M059J (cell line): ENCODE results near the gene PPP1R14C. TPM values are rescaled to one million over a fixed set of nuclear protein-coding genes. Genes with fewer than 3 reads are reported as not detected.

Experiments
- DNase-seq: peaks from one replicate; pipeline ENCODE4 v3.0.0-alpha.2; 2012; ENCODE audit warnings: low read depth
- total RNA-seq: library from RNA; depleted of rRNA; stranded (reverse); fragments of >200 nt; shearing (Covaris generic); gene quantifications from 2 replicates; pipeline ENCODE4 v1.2.3, GENCODE V29; 2014

The PPP1R14C gene
- total RNA-seq, 1 experiment from 2014 or later: not detected

DNA sequence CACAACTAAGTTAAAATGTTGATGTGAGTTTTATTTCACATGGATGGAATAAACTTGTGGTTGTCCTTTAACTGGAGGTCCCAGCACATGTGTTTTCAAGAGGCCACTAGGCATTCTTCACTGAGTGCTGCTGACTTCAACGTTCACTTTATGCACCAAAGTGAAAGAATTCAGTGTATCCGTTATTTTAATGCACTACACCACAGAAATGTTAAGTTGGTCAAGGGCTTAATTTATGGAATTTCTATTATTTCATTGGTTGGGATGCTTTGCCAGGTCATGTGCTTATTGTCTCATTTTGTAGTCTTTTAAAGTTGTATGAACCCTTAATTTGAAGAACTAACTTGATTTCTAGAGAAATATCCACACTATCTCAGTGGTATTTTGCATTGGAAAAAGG lies 106.4 kb downstream of the PPP1R14C start:
- no peak for DNase-seq

DNA sequence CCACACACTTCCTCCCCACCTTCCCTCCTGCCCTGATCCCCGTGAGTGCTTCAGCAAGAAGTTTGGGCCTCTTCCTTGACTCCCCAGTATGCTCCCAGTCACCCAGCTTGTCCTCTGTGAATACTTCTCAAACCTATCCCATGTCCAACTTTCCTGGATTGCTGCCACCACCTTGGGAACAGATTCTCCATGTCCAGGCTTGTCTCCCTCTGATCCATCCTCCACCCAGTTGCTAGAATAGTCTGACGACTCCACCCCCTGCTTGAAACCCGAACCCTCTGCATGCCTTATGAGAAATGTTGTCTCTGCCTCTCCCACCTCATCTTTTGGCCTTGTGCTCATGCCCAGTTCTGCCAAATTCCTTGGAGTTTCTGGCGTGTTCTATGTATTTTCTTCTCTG lies 108.0 kb downstream of the PPP1R14C start:
- DNase-seq: no peak

DNA sequence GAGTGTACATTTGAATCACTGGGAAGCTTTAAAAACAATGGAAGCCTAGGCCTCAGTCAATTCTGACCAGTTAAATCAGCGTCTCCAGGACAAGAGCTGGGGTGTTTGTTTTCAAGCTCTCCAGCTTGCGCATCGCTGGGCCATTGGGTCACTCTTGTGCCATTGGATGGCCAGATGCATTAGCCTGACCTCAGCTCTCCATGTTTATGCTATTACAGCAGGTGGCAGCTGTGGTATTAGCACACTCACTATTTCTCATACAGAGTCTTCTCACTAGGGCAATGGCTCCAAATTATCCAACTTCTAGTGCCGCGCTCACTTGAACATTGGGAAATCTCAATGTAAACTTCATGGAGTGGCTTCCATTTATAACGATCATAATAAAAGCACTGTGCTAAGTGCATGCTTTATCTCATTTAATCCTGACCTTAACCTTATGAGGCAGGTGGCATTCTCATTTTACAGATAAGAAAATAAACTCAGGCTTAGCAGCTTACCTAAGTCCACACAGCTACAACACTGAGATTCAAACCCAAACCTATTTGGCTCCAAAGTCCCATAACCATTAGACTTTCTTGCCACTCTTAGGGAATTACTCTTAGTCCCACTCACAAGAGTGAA lies 108.8 kb downstream of the PPP1R14C start:
- DNase-seq: no peak

DNA sequence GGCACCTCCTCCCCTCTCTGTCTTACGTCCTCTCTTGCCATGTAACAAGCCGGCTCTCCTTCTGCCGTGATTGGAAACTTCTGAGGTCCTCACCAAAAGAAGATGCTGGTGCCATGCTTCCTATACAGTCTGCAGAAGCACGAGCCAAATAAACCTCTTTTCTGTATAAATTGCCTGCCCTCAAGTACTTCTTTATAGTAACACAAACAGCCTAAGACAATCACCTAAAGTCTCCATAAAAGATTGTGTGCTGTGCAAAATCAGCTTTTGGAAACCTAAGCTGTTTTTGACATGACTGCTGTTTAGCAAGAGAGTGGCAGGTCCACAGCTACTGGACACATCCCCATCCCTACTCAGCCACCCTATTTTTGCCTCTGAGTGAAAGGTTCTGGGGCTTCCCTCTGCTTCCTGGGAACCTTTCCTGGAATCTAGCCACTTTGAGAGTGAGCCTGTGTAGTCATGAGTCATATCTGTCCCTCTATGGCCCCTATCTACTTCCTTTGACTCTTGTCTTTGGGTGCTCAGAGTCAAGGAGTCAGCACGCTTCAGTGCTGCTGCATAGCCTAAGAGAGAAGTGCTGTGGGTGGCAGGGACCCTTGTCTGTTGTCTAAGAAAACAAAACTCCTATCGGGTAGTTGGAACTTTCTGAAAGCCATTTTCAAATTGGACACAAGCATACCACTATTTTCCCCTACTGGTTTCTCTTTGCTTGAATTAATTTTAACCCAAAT lies 110.0 kb downstream of the PPP1R14C start:
- peak; percentile 31 for DNase-seq

DNA sequence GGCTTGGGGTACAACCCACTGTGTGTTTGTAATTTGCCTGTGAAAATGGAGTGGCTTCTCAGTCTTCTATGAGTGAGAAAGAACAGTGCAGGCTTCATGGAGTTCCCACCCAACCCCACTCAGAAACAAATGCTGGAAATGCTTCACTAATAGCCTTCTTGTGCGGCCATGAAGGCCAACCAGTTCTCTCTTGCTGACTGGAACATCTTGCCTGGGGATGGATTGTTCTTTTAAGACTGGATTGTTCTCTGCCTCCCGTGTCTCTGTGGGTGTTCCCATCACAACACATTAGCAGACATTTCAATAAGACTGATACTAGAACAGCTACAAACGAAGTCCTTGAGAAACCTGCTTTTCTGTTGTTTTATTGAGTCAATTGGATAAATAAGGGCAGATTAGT lies 110.6 kb downstream of the PPP1R14C start:
- no peak for DNase-seq

DNA sequence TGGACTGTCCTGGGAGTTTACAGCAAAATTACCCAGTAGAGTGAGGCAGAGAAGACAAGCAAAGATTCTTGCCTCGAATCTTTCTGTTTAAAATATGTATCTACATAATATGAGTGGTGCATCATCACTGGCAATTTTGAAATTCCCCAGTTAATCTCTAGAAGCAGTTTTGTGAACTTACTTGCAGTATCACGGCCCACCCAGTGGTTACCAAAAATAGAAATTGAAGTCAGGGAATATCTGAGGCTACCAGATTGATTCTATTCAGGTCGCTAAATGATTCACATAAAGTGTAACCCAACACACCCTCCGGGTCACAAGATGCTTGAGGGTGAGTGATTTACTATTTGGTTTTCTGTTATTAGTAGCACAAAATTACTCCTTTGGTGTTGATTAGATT lies 111.9 kb downstream of the PPP1R14C start:
- DNase-seq: no peak

DNA sequence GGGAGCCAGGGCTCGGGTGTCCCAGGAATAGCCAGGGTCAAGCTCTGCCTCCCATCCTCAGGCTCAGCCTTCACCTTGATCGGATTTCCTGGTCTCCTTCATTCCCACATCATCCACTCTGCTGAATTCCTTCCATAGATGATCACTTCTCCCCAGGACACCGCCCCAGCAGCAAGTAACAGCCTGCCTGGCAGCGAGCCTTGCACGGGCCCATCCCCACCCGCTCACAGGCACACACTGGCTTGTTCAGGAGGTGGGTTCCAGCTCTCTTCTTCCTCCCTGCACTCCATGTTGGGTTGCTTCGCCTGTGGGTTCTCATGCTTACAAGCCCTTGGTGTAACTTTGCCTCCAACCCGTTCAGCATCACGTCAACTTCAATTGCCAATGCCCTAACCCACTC lies 113.0 kb downstream of the PPP1R14C start:
- no peak for DNase-seq

DNA sequence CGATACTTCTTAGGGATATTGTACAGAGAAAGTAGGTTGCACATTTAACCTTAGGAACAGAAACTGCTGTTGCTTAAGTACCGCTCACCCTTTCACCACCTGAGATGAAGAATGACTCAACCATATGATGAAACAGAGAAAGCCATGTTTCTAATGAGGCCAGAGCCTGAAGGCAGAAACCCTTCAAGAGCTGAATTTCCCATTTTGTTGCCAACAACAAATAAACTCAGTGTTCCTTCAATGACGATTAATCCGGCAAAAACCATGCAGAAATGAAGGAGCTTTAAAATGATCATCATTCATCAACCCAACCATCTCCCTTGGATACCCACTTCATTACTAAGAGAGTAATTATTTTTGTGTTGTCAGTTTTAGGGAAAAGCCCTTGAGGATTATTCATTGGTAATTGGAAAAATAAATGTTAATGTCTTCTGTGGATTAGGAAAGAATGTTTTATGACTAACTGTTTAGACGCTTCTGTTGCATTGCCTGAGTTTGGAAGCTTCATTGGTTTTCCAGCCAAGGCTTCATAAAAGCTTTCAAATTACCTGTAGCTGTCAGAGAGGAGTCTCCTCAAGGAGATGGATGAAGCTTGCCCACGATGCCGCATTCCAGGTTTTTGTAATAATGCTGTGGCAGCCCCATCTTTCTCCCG lies 113.9 kb downstream of the PPP1R14C start:
- peak; percentile 49 for DNase-seq

DNA sequence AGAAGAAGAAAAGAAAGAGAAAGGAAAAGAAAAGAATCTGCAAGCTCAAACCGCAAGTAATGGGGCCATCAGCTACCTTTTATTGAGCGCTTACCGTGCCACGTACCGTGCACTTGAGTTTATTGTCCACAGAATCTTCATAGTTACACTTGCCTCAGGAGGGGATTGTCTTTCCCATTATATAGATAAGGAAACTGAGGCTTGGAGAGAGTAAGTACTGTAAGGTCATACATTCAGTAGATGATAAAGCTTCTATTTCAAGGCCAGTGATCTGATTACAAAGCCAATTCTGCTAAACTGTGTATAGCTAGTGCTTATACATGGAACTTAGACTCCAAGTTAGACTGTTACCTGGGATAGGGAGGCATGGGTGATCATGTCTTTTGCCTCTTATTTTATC lies 115.5 kb downstream of the PPP1R14C start:
- no peak for DNase-seq

DNA sequence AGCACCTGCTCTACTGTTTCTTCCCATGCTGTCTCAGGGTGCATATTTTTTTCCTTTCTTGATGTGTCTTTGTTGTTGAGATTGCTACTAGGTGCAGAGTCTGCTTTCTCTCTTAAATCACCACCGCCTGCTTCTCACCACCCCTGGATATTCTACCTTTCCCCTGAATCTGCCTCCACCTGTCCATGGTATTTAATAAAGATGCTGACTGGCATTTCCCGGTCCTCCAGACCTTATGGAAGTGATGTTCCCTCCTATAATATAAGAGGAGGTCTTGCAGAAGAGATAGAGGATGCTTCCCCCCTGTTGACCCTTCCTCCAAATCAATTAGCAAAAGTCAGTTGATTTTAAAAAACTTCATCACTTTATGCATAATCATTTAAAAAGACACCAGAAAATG lies 118.1 kb downstream of the PPP1R14C start:
- no peak for DNase-seq

DNA sequence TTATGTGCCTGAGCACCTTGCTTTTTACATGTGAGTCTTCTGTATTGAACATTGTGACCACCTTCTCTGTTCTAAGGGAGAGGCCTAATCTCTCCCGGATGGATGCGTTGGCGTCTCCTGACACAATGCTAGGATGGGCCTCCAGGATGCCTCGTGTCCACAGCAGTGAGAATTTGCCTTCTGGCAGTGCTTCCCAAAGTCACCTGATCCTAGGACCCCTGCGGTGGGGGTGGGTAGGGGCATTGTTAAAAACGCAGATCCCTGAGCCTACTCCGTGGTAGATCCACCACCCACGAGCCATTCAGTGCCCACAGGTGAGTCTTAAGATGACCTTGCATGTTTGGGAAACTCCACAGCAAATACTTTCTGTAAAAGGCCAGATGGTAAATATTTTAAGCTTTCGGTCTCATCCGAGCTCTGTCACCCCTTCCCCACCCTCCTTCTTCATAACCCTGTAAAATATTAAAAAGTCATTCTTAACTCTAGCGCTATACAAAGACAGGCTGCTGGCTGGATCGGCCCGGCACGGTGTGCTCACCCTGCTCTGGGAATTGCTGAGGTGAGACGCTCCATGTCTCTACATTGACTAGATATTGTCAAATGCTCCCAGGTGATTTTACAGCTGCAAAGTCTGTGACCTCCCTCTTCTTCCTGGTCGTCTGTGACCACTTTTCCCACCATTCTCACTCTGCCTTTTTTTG lies 119.3 kb downstream of the PPP1R14C start:
- DNase-seq: no peak

DNA sequence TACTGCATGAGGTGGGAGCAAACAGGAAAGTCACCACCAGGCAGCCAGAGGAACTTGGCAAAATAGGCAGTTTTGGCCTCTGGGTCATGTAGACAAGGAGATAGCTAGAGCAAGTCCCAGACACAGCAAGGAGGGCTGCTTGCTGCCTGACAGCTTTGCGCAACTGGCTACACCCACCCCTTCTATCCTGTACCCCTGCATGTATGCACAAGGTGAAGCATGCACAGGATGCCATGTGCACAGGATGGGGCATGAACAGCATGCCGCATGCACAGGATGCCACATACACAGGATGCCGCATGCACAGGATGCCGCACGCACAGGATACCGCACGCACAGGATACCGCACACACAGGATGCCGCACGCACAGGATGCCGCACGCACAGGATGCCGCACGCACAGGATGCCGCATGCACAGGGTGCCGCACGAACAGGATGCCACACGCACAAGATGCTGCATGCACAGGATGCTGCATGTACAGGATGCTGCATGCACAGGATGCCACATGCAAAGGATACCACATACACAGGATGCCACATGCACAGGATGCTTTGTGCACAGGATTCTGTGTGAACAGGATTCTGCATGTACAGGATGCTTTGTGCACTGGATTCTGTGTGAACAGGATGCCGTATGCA lies 121.0 kb downstream of the PPP1R14C start:
- DNase-seq: no peak

DNA sequence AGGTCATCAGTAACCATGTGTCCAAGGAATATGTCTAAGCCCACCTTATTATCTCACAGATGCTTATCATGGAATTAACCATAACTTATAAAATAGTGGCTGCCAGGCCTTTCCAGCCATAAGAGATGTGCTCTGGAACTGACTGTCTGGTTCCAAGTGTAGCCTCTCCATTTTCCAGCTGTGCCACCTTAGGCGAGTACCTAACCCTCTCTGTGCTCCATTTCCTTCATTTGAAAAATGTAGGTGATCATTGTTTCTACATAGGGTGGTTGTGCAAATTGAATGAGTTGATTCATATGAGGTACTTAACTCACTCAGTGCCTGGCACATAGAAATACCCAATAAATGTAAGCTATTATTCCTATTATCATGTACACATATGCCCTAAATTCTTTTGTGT lies 123.5 kb downstream of the PPP1R14C start:
- no peak for DNase-seq

DNA sequence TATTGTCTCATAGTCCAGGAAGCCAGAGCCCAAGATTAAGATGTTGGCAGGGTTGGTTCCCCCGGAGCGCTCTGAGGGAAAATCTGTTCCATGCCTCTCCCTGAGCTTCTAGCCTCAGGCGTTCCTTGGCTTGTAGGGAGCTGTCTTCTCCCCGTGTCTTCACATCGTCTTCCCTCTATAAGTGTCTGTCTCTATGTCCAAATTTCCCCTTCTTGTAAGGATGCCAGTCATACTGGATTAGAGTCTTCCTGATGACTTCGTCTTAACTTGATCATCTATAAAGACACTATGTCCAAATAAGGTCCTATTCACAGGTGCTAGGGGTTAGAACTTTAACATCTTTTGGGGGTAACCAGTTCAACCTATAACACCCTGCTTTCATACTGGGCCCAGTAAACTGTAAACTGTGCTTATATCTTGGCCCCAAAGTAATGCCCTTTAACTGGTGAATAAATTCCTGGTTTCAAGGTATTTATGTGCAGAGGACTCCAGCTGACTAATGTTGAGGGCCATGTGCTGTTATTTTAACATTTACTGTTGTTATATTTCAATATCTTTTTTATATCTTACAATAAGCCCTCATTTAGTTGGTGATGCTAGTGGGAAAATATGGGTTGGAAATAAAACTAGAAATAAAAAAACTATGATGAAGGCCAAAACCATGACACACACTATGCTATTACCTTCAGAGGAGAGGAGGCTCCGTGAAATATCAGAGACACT lies 124.3 kb downstream of the PPP1R14C start:
- DNase-seq: no peak

DNA sequence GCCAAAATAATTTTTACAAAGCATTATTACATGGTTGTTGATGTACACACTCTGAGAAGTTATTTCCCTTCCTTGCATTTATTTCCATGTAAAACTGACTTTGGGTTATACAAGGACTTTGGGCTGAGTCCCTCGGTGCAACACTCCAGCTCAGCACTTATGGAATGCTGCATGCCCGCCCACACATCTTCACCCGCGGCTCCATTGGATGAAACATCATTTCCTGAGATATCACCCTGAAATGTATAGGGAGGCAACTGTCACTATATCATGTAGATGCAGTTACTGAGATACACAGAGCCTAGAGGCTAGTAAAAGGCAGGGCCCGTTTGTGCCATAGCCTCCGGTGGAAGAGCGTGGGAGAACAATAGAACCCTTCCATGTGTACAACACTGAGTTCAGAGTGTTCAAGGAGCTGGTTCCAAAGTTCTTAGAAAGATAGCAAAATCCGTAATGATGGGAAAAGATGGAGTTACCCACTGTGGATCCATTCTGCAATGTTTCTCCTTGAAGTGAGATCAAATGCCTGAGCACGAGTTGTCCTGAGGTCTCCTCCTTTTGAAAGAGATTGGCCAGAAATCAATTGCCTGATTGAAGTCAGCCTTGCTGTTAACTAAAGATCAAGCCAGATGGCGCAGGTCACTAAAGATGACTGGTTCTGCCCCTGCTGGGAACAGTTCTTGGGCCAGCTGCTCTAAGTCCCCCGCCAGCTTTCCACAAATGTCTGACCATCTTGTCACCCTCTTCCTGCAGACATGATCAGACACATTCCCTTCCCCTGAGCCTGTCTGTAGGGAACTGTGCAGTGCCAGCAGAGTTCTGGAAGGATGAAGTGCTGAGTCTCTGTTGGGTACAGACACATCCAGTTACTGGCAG lies 125.1 kb downstream of the PPP1R14C start:
- DNase-seq: no peak

DNA sequence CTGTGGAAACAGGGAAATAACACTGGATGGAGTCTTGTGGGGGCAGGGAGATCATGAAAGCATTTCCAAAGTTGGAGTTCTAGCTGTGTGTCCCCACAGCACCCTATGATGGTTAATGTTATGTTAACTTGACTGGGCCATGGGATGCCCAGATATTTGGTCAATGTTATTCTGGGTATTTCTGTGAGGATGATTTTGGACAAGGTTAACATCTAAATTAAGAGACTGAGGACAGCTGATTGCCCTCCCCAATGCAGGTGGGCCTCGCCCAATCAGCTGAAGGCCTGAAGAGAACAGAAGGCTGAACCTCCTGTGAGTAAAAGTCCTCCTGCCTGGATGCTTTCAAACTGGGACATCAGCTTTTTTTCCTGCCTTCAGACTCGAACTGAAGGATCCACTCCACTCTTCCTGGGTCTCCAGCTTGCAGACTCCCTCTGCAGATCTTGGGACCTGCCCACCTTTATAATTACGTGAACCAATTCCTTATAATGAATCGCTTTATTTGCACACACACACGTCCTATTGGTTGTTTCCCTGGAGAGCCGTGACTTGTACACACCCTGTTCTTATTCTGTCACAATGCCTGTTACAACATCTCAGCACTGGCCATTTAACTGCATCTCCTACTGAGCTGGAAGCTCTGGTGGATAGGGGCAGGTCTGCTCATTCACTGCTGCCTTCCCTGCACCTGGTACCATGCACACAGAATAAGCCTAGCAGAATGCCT lies 126.4 kb downstream of the PPP1R14C start:
- no peak for DNase-seq

DNA sequence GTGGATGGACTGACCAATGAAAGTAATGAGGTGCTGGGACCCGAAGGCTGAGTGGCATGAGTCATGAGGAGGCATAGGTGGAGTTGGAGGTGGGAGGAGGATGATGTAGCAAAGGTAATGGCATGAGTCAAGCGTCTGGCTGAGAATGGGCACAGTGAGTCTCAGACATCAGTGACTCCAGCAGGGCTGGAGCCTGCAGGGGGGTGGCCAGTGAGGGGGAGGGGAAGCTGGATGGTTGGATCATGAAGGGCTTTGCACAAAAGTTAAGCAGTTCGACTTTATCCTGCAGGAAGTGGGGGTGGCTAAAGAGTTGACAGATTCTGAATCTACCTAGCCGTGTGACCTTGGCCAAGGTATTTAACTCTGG lies 127.0 kb downstream of the PPP1R14C start:
- DNase-seq: peak; percentile 66

DNA sequence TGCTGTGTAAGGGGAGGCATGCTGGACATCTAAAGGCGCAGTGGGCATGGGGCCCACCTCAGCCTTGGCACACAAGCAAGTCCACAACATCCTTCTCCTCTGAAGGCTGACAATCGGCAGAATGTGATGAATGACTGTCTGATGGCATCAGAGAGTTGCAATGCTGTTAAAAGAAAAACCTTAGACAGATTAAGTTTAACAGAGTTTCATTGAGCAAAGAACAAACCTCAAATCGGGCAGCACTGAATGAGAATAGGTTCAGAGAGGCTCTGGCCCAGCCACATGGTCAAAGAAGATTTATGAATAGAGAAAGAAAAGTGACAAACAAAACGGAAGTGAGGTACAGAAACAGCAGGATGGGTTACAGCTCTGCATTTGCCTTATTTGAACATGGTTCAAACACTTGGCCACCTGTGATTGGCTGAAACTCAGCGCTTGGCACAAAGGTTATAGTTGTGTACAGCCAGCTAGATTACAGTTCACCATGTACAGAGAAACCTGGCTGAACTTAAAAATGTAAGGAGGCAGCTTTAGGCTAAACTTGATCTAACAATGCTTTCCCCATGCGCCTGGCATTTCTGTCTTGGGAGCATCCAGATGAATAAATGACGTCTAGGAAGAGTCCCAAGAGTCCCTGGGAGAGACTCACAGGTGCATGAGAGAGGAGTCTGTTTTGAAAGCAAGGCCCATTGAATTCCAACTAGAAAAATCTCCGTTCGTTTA lies 127.6 kb downstream of the PPP1R14C start:
- no peak for DNase-seq

DNA sequence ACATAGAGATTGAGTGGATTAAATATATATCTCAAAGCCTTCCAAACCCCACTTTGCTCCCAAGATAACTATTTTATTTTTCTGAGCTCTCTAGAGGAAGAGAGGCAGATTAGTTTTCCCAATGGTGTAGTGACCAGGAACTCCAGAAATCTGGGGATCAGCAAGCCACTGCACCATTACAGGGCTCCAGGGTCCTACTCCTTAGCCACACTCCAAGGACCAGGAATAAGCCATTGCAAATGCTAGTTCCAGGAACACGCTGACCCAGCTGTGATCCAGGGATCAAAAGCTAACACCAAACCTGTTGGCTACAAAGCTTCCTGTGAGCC lies 128.3 kb downstream of the PPP1R14C start:
- no peak for DNase-seq
